GM12873 (cell line): Measurements from ENCODE around the gene ADCK1.

ENCODE experiments used
- TF ChIP-seq, protein P1 (sequence below): IDR thresholded peaks from 2 replicates; pipeline ENCODE4 v1.5.1; 2012; ENCODE audit warnings: low read depth, mild to moderate bottlenecking, moderate library complexity, low read length, control low read depth; ENCODE audit not compliant: insufficient read depth; ENCODE audit errors: missing control alignments

ADCK1 gene

DNA sequence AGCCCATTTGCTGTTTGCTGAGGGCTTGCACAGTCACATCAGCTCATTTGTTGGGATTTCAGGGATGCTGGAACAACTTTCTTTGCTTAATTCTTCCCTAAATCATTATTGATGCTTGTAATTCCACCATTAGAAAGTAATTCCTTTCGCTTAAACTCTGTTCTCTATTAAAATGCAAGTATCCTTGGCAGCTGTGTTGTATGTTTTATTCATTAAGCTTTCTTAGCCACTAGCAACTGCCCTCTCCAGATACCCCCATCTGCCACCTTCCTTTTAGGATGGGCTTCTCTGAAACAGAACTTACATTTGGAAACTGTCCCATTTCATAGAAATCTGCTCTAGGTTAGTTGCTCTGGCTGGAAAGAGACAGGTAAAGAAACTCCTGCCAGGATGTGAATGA is 43.7 kb downstream of the ADCK1 start:
- TF ChIP-seq, protein P1, sequence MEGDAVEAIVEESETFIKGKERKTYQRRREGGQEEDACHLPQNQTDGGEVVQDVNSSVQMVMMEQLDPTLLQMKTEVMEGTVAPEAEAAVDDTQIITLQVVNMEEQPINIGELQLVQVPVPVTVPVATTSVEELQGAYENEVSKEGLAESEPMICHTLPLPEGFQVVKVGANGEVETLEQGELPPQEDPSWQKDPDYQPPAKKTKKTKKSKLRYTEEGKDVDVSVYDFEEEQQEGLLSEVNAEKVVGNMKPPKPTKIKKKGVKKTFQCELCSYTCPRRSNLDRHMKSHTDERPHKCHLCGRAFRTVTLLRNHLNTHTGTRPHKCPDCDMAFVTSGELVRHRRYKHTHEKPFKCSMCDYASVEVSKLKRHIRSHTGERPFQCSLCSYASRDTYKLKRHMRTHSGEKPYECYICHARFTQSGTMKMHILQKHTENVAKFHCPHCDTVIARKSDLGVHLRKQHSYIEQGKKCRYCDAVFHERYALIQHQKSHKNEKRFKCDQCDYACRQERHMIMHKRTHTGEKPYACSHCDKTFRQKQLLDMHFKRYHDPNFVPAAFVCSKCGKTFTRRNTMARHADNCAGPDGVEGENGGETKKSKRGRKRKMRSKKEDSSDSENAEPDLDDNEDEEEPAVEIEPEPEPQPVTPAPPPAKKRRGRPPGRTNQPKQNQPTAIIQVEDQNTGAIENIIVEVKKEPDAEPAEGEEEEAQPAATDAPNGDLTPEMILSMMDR: no peak

DNA sequence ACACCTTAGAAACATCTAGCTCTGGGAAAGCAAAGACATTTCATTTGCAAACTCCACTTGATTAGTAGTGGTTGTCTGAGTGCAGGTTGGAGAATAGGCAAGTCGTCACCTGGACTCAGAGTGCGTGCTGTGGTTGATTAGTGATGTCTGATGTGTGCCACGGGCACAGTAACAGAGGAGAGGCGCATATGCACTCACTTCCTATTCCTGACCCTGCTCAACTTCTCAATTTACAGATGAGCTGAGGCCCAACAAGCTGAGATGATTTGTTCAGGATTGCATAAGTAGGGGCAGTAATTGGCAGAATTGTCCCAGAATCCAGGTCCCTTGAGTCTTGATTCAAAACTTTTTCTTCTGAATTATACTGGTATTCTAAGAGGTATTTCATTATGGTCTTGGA is 44.9 kb downstream of the ADCK1 start:
- TF ChIP-seq, protein P1: no peak

DNA sequence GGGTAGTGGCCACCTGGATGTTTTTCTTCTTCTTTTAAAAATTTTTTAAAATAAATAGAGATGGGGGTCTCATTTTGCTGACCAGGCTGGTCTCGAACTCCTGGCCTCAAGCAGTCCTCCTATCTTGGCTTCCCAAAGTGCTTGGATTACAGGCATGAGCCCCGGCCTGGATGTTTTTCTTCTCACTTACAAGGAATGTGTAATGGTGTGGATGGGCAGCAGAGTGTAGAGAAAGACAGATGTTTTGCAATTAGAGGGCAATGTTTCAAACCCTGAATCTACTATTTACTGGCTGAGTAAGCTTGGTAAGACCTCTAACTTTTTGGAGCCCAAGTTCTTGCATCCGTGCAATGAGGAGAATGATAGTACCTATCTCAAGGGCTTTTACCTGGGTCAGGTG is 48.1 kb downstream of the ADCK1 start:
- TF ChIP-seq, protein P1: no peak

DNA sequence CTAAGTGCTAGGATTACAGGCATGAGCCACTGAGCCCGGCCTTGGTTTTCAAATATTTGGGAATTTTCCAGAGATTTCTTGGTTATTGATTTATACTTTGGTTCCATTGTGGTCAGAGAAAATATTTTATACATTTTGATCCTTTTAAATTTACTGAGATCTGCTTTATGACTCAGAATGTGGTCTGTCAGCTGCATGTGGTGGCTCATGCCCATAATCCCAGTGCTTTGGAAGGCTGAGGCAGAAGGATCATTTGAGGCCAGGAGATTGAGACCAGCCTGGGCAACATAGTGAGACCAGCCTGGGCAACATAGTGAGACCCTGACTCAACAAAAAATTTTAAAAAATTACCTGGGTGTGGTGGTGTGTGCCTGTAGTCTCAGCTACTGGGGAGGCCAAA is 49.8 kb downstream of the ADCK1 start:
- TF ChIP-seq, protein P1: no peak

DNA sequence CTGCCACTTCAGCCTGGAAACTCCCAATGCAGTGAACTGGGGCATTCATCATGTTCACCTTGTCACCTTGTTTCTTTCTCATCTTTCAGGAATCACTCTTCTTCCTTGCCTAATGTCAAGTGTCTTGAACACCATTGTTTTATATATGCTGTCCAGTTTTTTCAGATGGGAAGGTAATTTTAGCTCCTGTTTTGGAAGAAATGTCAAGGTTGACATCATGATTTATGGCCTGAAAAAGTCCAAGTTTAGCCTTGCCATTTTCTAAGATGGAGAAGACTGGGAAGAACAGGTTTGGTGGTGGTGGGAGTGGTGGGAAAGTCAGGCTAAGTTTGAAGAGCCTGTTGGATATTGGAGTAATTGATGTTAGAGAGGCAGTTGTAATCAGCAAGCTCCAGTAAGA is 54.0 kb downstream of the ADCK1 start:
- TF ChIP-seq, protein P1: no peak

DNA sequence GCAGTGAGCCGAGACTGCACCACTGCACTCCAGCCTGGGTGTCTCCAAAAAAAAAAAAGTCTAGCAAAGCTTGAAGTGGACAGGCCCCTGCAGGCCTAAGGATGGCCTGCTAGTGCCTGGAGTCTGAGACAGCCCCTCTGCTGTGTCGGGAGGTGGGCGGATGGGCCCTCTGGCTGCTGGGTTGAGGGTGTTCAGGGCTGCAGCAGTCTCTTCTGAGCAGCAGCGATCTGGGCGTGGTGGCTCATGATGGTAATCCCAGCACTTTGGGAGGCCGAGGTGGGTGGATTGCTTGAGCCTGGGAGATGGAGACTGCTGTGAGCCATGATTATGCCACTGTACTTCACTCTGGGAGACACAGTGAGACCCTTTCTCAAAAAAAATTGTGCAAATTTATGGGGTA is 57.0 kb downstream of the ADCK1 start:
- TF ChIP-seq, protein P1: no peak

DNA sequence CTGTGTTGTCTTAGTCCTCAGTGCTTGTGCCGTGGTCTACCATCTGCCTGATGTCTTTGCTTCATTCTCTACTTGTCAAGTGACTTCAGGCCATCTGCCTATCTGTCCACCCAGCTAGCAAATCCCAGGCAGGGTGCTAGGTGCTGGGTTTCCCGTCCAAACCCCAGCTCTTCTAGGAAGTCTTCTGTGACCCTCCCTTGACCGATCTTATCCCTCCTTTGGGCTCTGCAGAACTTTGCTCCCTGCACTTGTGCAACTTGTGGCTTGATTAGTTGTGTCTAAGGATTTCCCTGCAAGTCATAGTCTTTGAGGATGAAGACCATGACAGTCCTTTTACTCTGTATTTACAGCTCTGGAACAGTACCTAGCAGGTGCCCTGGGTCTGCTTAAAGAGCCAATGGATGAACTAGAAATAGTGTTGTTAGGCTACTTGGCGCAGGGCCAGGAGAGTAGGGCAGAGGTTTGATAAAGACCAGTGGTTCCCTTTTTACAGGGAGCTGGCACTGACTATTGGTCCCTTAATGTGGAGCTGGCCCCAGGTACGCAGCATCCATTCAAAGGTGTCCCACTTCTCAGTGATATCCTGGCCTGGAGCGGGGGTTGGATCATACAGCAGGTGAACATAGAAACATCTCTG is 60.1 kb downstream of the ADCK1 start:
- TF ChIP-seq, protein P1: no peak
